HG02571 (cell line): Measurements from ENCODE around the gene KRTDAP.

Source experiments
- ATAC-seq: cut with Tn5 transposase; IDR thresholded peaks from one replicate; pipeline ENCODE4 v1.9.1; 2021; ENCODE audit warnings: mild to moderate bottlenecking, moderate library complexity; ENCODE audit not compliant: unreplicated experiment

The KRTDAP gene

GRCh38 chr19:35490364-35490763 is at the start of gene KRTDAP:
Gene KRTDAP (minus strand): TSS chr19:35490464. CDS start chr19:35490442, 22 bp downstream.
- ATAC-seq = no peak

GRCh38 chr19:35539850-35540249 is 49.6 kb upstream of the KRTDAP start:
- ATAC-seq = no peak

- no peak for ATAC-seq
Measured at GRCh38 chr19:35539314-35539713, 49.0 kb upstream of the KRTDAP start.

- no peak for ATAC-seq
Measured at GRCh38 chr19:35534803-35535480, 44.7 kb upstream of the KRTDAP start.

- no peak for ATAC-seq
Measured at GRCh38 chr19:35533822-35534392, 43.6 kb upstream of the KRTDAP start.

GRCh38 chr19:35533201-35533821 is 43.0 kb upstream of the KRTDAP start, which contains the start of gene GAPDHS:
Gene GAPDHS (plus strand): TSS chr19:35533456. CDS start chr19:35533528, 72 bp downstream.
- ATAC-seq = no peak

- ATAC-seq = no peak
Measured at GRCh38 chr19:35531291-35531690, 41.0 kb upstream of the KRTDAP start.

GRCh38 chr19:35529241-35530218 is 39.3 kb upstream of the KRTDAP start:
- no peak for ATAC-seq

- no peak for ATAC-seq
Measured at GRCh38 chr19:35528218-35529038, 38.2 kb upstream of the KRTDAP start, which contains the start of gene SBSN. Gene SBSN (minus strand): TSS chr19:35528311. CDS start chr19:35528281, 30 bp downstream.

- ATAC-seq = no peak
Measured at GRCh38 chr19:35525873-35526272, 35.6 kb upstream of the KRTDAP start.

- ATAC-seq = no peak
Measured at GRCh38 chr19:35524181-35524837, 34.0 kb upstream of the KRTDAP start.

GRCh38 chr19:35522745-35523327 is 32.6 kb upstream of the KRTDAP start:
- no peak for ATAC-seq

GRCh38 chr19:35521124-35521743 is 31.0 kb upstream of the KRTDAP start:
- ATAC-seq = no peak

GRCh38 chr19:35519291-35519690 is 29.0 kb upstream of the KRTDAP start:
- ATAC-seq = no peak

- ATAC-seq = no peak
Measured at GRCh38 chr19:35518313-35518712, 28.0 kb upstream of the KRTDAP start.

- no peak for ATAC-seq
Measured at GRCh38 chr19:35517342-35517741, 27.1 kb upstream of the KRTDAP start.

GRCh38 chr19:35516310-35516709 is 26.0 kb upstream of the KRTDAP start:
- ATAC-seq = no peak

- ATAC-seq = no peak
Measured at GRCh38 chr19:35514282-35514809, 24.1 kb upstream of the KRTDAP start.
